ENCODE measurements around the gene KLHL18.
"Not testable (repeated sequence)": the region's sequence is repeated elsewhere in the genome, so short reads cannot be mapped to it uniquely, and the experiment has no call there.

Gene KLHL18

GRCh38 chr3:47282424-47283192 lies at the start of gene KLHL18, which contains the start of gene KIF9:
Gene KLHL18, plus strand, starts transcription at chr3:47282944. Its CDS starts 22 bp downstream, at chr3:47282966.
Gene KIF9, minus strand, starts transcription at chr3:47282799. Its CDS starts 5,425 bp downstream, at chr3:47277374.
- peak; percentile 90 to 96 for DNase-seq

- DNase-seq = no peak
Measured at GRCh38 chr3:47238017-47238416, 44.7 kb upstream of the KLHL18 start.

- no peak for DNase-seq
Measured at GRCh38 chr3:47239929-47240328, 42.8 kb upstream of the KLHL18 start.

- no peak for DNase-seq
Measured at GRCh38 chr3:47243419-47244147, 39.2 kb upstream of the KLHL18 start.

- DNase-seq = no peak
Measured at GRCh38 chr3:47244531-47245100, 38.1 kb upstream of the KLHL18 start.

- DNase-seq = no peak
Measured at GRCh38 chr3:47245271-47245670, 37.5 kb upstream of the KLHL18 start.

- no peak for DNase-seq
Measured at GRCh38 chr3:47247131-47248064, 35.3 kb upstream of the KLHL18 start.

- peak in 1 of 2 donors; percentile 15 for DNase-seq
Measured at GRCh38 chr3:47250309-47251060, 32.3 kb upstream of the KLHL18 start.

GRCh38 chr3:47251085-47251484 lies 31.7 kb upstream of the KLHL18 start:
- not testable (repeated sequence) for DNase-seq

- no peak for DNase-seq
Measured at GRCh38 chr3:47251689-47252088, 31.1 kb upstream of the KLHL18 start.

- not testable (repeated sequence) for DNase-seq
Measured at GRCh38 chr3:47256331-47256730, 26.4 kb upstream of the KLHL18 start.

- DNase-seq = no peak
Measured at GRCh38 chr3:47259114-47259513, 23.6 kb upstream of the KLHL18 start.

- DNase-seq = no peak
Measured at GRCh38 chr3:47260605-47261004, 22.1 kb upstream of the KLHL18 start.

GRCh38 chr3:47261301-47261700 lies 21.4 kb upstream of the KLHL18 start:
- DNase-seq = no peak

GRCh38 chr3:47265008-47265407 lies 17.7 kb upstream of the KLHL18 start:
- DNase-seq = no peak

- DNase-seq = no peak
Measured at GRCh38 chr3:47265725-47266428, 16.9 kb upstream of the KLHL18 start.

- DNase-seq = peak; percentile 31 to 94
Measured at GRCh38 chr3:47266709-47267489, 15.8 kb upstream of the KLHL18 start.

- no peak for DNase-seq
Measured at GRCh38 chr3:47267490-47267824, 15.3 kb upstream of the KLHL18 start.

GRCh38 chr3:47270526-47270925 lies 12.2 kb upstream of the KLHL18 start:
- no peak for DNase-seq

- no peak for DNase-seq
Measured at GRCh38 chr3:47273564-47273963, 9.2 kb upstream of the KLHL18 start.

All from bone marrow (tissue), 2 donors.